Measurements from ENCODE around the gene PBX4. TPM values are rescaled to one million over a fixed set of nuclear protein-coding genes. Genes with fewer than 3 reads are reported as not detected.

Gene PBX4
- total and polyA plus RNA-seq, 2 of the 8 experiments (the other 6 are each of a cell fraction or from before 2014, with no cell fraction given) = 3.4 to 3.8 TPM

DNA sequence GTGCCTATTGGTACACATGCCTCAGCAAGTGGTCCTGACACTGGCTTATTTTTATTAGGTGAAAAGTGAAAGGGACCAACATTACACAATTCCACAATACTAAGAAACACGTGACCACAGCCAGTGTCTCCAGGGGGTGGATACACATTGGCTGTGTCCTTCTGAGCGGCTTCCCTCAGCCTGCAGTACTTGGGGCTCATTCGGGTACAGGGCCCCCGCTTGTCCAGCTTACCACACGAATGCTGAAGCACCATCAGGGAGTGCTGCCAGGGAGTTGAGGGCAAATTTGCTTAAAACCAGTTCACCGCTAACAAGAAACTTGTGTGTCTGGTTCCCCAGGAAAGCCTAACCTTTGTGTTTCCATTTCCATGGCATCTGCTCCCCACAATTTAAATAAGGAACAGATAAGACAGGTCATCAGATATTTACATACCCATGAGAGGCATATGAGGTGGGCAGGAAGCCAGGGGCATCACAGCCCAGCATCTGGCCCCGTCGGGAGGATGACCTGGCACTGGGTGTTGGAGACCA, 23.3 kb downstream of the PBX4 start (continued):
- TF ChIP-seq TCF12 (IDR thresholded peaks at IDR 0.05; ENCODE audit: low read depth, low read length) = no peak
- no peak for TF ChIP-seq PHF8 (conservative IDR thresholded peaks at IDR 0.05; ENCODE audit: low read depth, low read length)
- TF ChIP-seq JUND (IDR thresholded peaks at IDR 0.05; ENCODE audit: low read length) = no peak
- no peak for TF ChIP-seq FOSL1 (IDR thresholded peaks at IDR 0.05; ENCODE audit: insufficient read depth, low read depth, low read length)
- TF ChIP-seq TAF1 (IDR thresholded peaks at IDR 0.05; ENCODE audit: low read depth, low read length) = no peak
- TF ChIP-seq MAFK (IDR thresholded peaks at IDR 0.05; ENCODE audit: low read depth, low read length) = no peak
